Body of pancreas (tissue), 4 donors: ENCODE data around the gene CCL13. TPM values are rescaled to one million over a fixed set of nuclear protein-coding genes. Genes with fewer than 3 reads are reported as not detected.

Experiments
- ATAC-seq: fragments of 150-250 bp; one replicate; pipeline ENCODE4 v1.9.1; 2016
- DNase-seq, 4 donors: peaks; one replicate each; pipeline ENCODE4 v3.0.0-alpha.2; 2019
- H3K27ac ChIP-seq, 4 donors: fragments of 200-600 bp; sonication (generic); 1 replicate in 3 of 4; 2 replicates in 1 of 4; pipeline versions ENCODE4 v1.5.1 to v1.6.1; 2016 to 2019; ENCODE audit warnings: mild to moderate bottlenecking in 1 of 4, mixed read lengths in 1 of 4, moderate library complexity in 1 of 4
- H3K27me3 ChIP-seq, 2 donors: fragments of 200-600 bp; sonication (generic); one replicate each; pipeline ENCODE4 v1.6.0; 2016; ENCODE audit warnings: mild to moderate bottlenecking in 1 of 2
- H3K36me3 ChIP-seq, 2 donors: fragments of 200-600 bp; sonication (generic); replicated peaks in 1 of 2; 2 replicates each; pipeline ENCODE4 v1.5.1; 2016; ENCODE audit warnings: low read depth in 2 of 2; ENCODE audit not compliant: insufficient read depth in 1 of 2
- H3K4me1 ChIP-seq: fragments of 200-600 bp; sonication (generic); one replicate; pipeline ENCODE4 v1.6.0; 2016
- H3K4me3 ChIP-seq, 2 donors: fragments of 200-600 bp; sonication (generic); 1 replicate in 1 of 2; 2 replicates in 1 of 2; pipeline ENCODE4 v1.5.1; 2016 to 2019
- H3K9me3 ChIP-seq, 3 donors: fragments of 200-600 bp; sonication (generic); 1 replicate in 2 of 3; 2 replicates in 1 of 3; pipeline ENCODE4 v1.5.1; 2016
- CTCF ChIP-seq, 7 experiments: fragments of 450-650 bp in 4 of 7; fragments of 200-600 bp in 3 of 7; sonication (generic) in 3 of 7; IDR thresholded peaks; one replicate each; pipeline ENCODE4 v1.5.1; 2016 to 2019; ENCODE audit warnings: antibody characterized with exemption in 7 of 7
- POLR2A ChIP-seq, 3 donors: fragments of 450-650 bp; IDR thresholded peaks; one replicate each; pipeline ENCODE4 v1.6.1; 2016; ENCODE audit warnings: antibody characterized with exemption in 3 of 3, mild to moderate bottlenecking in 2 of 3
- WGBS, 2 donors: methylation state at CpG; one replicate each; pipeline ENCODE4 v1.1.5; 2017; 5-methylcytosine and 5-hydroxymethylcytosine counted together
- intact Hi-C: fragments of 100-400 bp; cut with DNase I; formaldehyde crosslinking; loops from one replicate; pipeline ENCODE4 v1.15.1; 2023
- total RNA-seq, 2 donors: library from RNA; depleted of rRNA; stranded (reverse); fragments of >200 nt; gene quantifications; one replicate each; pipeline ENCODE4 v1.1.0, GENCODE V29; 2016

CCL13 gene
- total RNA-seq, 2 donors from 2014 or later = not detected

- H3K36me3 ChIP-seq = no peaks in the 10 kb centered on the region
- no peak for TF ChIP-seq CTCF (IDR thresholded peaks at IDR 0.05)
- no peak for TF ChIP-seq POLR2A (IDR thresholded peaks at IDR 0.05)
- intact Hi-C loops = loop anchor here (2.0 kb wide), 1 partner anchor 160 kb away; no protein-coding TSS in a partner anchor
- no peaks in the 10 kb centered on the region for H3K9me3 ChIP-seq
- no peak for DNase-seq
- H3K4me3 ChIP-seq = no peak overlapping the region
- H3K27ac ChIP-seq = no peak overlapping the region
- no peaks in the 10 kb centered on the region for H3K27me3 ChIP-seq
- 55 to 67% methylated on average over 9 to 11 of the region's 11 CpGs for WGBS, 2 donors
- no peak for ATAC-seq
- H3K4me1 ChIP-seq = no peaks in the 10 kb centered on the region
These were observed 4.5 kb downstream of the CCL13 start for GRCh38 chr17:34360601-34361270.

- Histone ChIP-seq H3K27ac (no peak overlapping the region), H3K4me3 (no peak overlapping the region), H3K4me1 (no peaks in the 10 kb centered on the region), H3K9me3 (no peaks in the 10 kb centered on the region), H3K36me3 (no peaks in the 10 kb centered on the region), H3K27me3 (no peaks in the 10 kb centered on the region)
- ATAC-seq (peak; percentile 90), DNase-seq (peak; percentile 87 to 94 (median 91))
- no peak for TF ChIP-seq POLR2A (IDR thresholded peaks at IDR 0.05)
- peak; percentile 95 to 100 (median 99) for TF ChIP-seq CTCF (IDR thresholded peaks at IDR 0.05)
- intact Hi-C loops = loop anchor here (2.0 kb wide), 1 partner anchor 161 kb away; no protein-coding TSS in a partner anchor
- 8 to 19% methylated on average over 7 to 8 of the region's 8 CpGs for WGBS, 2 donors
These were observed 5.3 kb downstream of the CCL13 start for GRCh38 chr17:34361478-34362061.

GRCh38 chr17:34363183-34363661 lies 6.9 kb downstream of the CCL13 start, which contains the start of gene CCL1:
TSS of gene CCL1 (minus strand) at chr17:34363233. CDS start at chr17:34363161, 72 bp downstream.
- TF ChIP-seq POLR2A (IDR thresholded peaks at IDR 0.05) (no peak), CTCF (IDR thresholded peaks at IDR 0.05) (no peak)
- no peaks in the 10 kb centered on the region for H3K27me3 ChIP-seq
- WGBS, 2 donors = 17 to 19% methylated on average over 5 of the region's 5 CpGs
- intact Hi-C loops = no loop called here
- H3K4me1 ChIP-seq = no peaks in the 10 kb centered on the region
- H3K27ac ChIP-seq = no peak within 1 kb of the TSS
- no peaks in the 10 kb centered on the region for H3K9me3 ChIP-seq
- DNase-seq (no peak), ATAC-seq (no peak)
- no peaks in the 10 kb centered on the region for H3K36me3 ChIP-seq
- no peak within 1 kb of the TSS for H3K4me3 ChIP-seq

- no peaks in the 10 kb centered on the region for H3K36me3 ChIP-seq
- WGBS, 2 donors = 27 to 44% methylated on average over 2 of the region's 2 CpGs
- H3K9me3 ChIP-seq = no peaks in the 10 kb centered on the region
- no peak overlapping the region for H3K4me3 ChIP-seq
- TF ChIP-seq CTCF (IDR thresholded peaks at IDR 0.05) (no peak), POLR2A (IDR thresholded peaks at IDR 0.05) (no peak)
- intact Hi-C loops = no loop called here
- no peak overlapping the region for H3K27ac ChIP-seq
- no peaks in the 10 kb centered on the region for H3K27me3 ChIP-seq
- H3K4me1 ChIP-seq = no peaks in the 10 kb centered on the region
- ATAC-seq = no peak
- DNase-seq = no peak
These were observed 8.5 kb downstream of the CCL13 start for GRCh38 chr17:34364751-34365150.
